SK-N-SH (cell line): ENCODE results near the gene CLMN. TPM values are rescaled to one million over a fixed set of nuclear protein-coding genes. Genes with fewer than 3 reads are reported as not detected.

Experiments
- CTCF ChIA-PET: fragments of 300-600, 350-600 bp; formaldehyde crosslinking; extraction: SDS; loops from one replicate; lab custom pipeline; 2021; lab: Yijun Ruan, JAX
- POLR2A ChIA-PET: fragments of 350-600 bp; sonication (Branson Sonifier 250); formaldehyde crosslinking; extraction: SDS; loops from one replicate; lab custom pipeline; 2020; ENCODE audit warnings: antibody characterized with exemption, inconsistent platforms; lab: Yijun Ruan, JAX
- DNase-seq: peaks from one replicate; pipeline ENCODE4 v3.0.0; 2012
- H2AFZ ChIP-seq: fragments of 200-600 bp; sonication (generic); 2 replicates; pipeline ENCODE4 v1.8.1; 2016; ENCODE audit warnings: antibody characterized with exemption, mild to moderate bottlenecking, low read depth
- H3F3A ChIP-seq: fragments of 200-600 bp; sonication (generic); replicated peaks from 2 replicates; pipeline ENCODE3; 2016; ENCODE audit warnings: antibody characterized with exemption, mild to moderate bottlenecking; ENCODE audit not compliant: insufficient read depth
- H3K27ac ChIP-seq, 2 experiments: fragments of 200-500 bp in 1 of 2; fragments of 200-600 bp in 1 of 2; sonication (Bioruptor generic) in 1 of 2; sonication (generic), shearing (Covaris generic) in 1 of 2; 2 replicates each; pipeline versions ENCODE4 v1.5.1 to v1.6.1; 2014 to 2016; ENCODE audit warnings: low read depth in 2 of 2, inconsistent platforms in 1 of 2, low read length in 1 of 2, mild to moderate bottlenecking in 1 of 2, mixed read lengths in 1 of 2
- H3K27me3 ChIP-seq: fragments of 200-600 bp; sonication (generic), shearing (Covaris generic); 2 replicates; pipeline ENCODE4 v1.6.1; 2016; ENCODE audit warnings: mixed run types; ENCODE audit not compliant: insufficient read depth
- H3K36me3 ChIP-seq, 2 experiments: fragments of 200-500 bp in 1 of 2; fragments of 200-600 bp in 1 of 2; sonication (Bioruptor generic) in 1 of 2; sonication (generic) in 1 of 2; replicated peaks in 1 of 2; 2 replicates each; pipeline versions ENCODE3 to v1.5.1; 2014 to 2016; ENCODE audit warnings: low read length in 1 of 2, mild to moderate bottlenecking in 1 of 2; ENCODE audit not compliant: insufficient read depth in 2 of 2, control insufficient read depth in 1 of 2
- H3K4me1 ChIP-seq, 2 experiments: fragments of 200-500 bp in 1 of 2; fragments of 200-600 bp in 1 of 2; sonication (Bioruptor generic) in 1 of 2; sonication (generic), shearing (Covaris generic) in 1 of 2; 2 replicates each; pipeline versions ENCODE4 v1.5.1 to v1.6.1; 2014 to 2016; ENCODE audit warnings: low read depth in 1 of 2, low read length in 1 of 2, mixed run types in 1 of 2; ENCODE audit not compliant: insufficient read depth in 2 of 2, control insufficient read depth in 1 of 2
- H3K4me2 ChIP-seq: fragments of 200-600 bp; sonication (generic), shearing (Covaris generic); 2 replicates; pipeline ENCODE4 v1.6.1; 2017; ENCODE audit warnings: mixed run types
- H3K4me3 ChIP-seq, 2 experiments: fragments of 200-500 bp in 1 of 2; fragments of 200-600 bp in 1 of 2; sonication (Bioruptor generic) in 1 of 2; sonication (generic), shearing (Covaris generic) in 1 of 2; 2 replicates each; pipeline versions ENCODE4 v1.5.1 to v1.8.1; 2014 to 2016; ENCODE audit warnings: low read depth in 2 of 2, inconsistent platforms in 1 of 2, low read length in 1 of 2, mild to moderate bottlenecking in 1 of 2, mixed read lengths in 1 of 2, moderate library complexity in 1 of 2
- H3K79me2 ChIP-seq: fragments of 200-600 bp; sonication (generic); 2 replicates; pipeline ENCODE4 v1.8.1; 2017; ENCODE audit warnings: mild to moderate bottlenecking; ENCODE audit not compliant: insufficient read depth
- H3K9ac ChIP-seq: fragments of 200-600 bp; sonication (generic); 2 replicates; pipeline ENCODE4 v1.6.1; 2017; ENCODE audit warnings: mixed run types
- H3K9me2 ChIP-seq: fragments of 200-600 bp; sonication (generic); 2 replicates; pipeline ENCODE4 v1.6.1; 2017; ENCODE audit warnings: mixed run types
- H3K9me3 ChIP-seq: fragments of 200-600 bp; sonication (generic); 2 replicates; pipeline ENCODE4 v1.6.1; 2017; ENCODE audit warnings: mixed run types, mild to moderate bottlenecking, moderate library complexity
- H4K20me1 ChIP-seq: fragments of 200-600 bp; sonication (generic); 2 replicates; pipeline ENCODE4 v1.6.1; 2017; ENCODE audit warnings: mild to moderate bottlenecking, mixed run types; ENCODE audit not compliant: insufficient read depth
- CHD2 ChIP-seq: fragments of 150-350 bp; IDR thresholded peaks from 2 replicates; pipeline ENCODE4 v1.6.1; 2018; ENCODE audit warnings: low read length; ENCODE audit not compliant: partially characterized antibody
- EP300 ChIP-seq, 2 experiments: IDR thresholded peaks; 2 replicates each; pipeline versions ENCODE4 v1.4.0 to v1.6.1; 2012; ENCODE audit warnings: borderline replicate concordance in 1 of 2, low read depth in 1 of 2, low read length in 1 of 2
- FOXM1 ChIP-seq: IDR thresholded peaks from 2 replicates; pipeline ENCODE4 v1.4.0; 2012; ENCODE audit warnings: low read depth, mild to moderate bottlenecking
- GATA2 ChIP-seq: sonication (generic); formaldehyde crosslinking; IDR thresholded peaks from 2 replicates; pipeline ENCODE4 v1.5.0; 2020; ENCODE audit warnings: mild to moderate bottlenecking, missing genetic modification reagents
- JUND ChIP-seq: IDR thresholded peaks from 2 replicates; pipeline ENCODE4 v1.4.0; 2012
- MEF2A ChIP-seq: IDR thresholded peaks from 2 replicates; pipeline ENCODE4 v1.4.0; 2012; ENCODE audit warnings: low read depth, borderline replicate concordance
- NFIC ChIP-seq: IDR thresholded peaks from 2 replicates; pipeline ENCODE4 v1.4.0; 2012; ENCODE audit warnings: borderline replicate concordance
- NRF1 ChIP-seq: IDR thresholded peaks from 2 replicates; pipeline ENCODE4 v1.6.1; 2012; ENCODE audit warnings: low read depth, mild to moderate bottlenecking, low read length
- POLR2AphosphoS5 ChIP-seq: IDR thresholded peaks from 2 replicates; pipeline ENCODE4 v1.6.1; 2012; ENCODE audit warnings: low read depth, low read length
- RAD21 ChIP-seq: IDR thresholded peaks from 2 replicates; pipeline ENCODE4 v1.6.1; 2012; ENCODE audit warnings: mild to moderate bottlenecking, low read length
- RCOR1 ChIP-seq: fragments of 150-350 bp; IDR thresholded peaks from 2 replicates; pipeline ENCODE4 v1.6.1; 2017; ENCODE audit warnings: antibody characterized with exemption, low read length
- RXRA ChIP-seq: IDR thresholded peaks from 2 replicates; pipeline ENCODE4 v1.4.0; 2012; ENCODE audit warnings: low read depth, mild to moderate bottlenecking, borderline replicate concordance
- SIN3A ChIP-seq: IDR thresholded peaks from 2 replicates; pipeline ENCODE4 v1.6.1; 2012; ENCODE audit warnings: low read depth, mild to moderate bottlenecking, low read length, moderate library complexity, borderline replicate concordance
- SMC3 ChIP-seq: IDR thresholded peaks from 2 replicates; pipeline ENCODE4 v1.6.1; 2012; ENCODE audit warnings: low read depth, low read length, improper control_type of control experiment
- TCF12 ChIP-seq: IDR thresholded peaks from 2 replicates; pipeline ENCODE4 v1.4.0; 2012
- TEAD4 ChIP-seq: IDR thresholded peaks from 2 replicates; pipeline ENCODE4 v1.4.0; 2012; ENCODE audit warnings: mild to moderate bottlenecking, borderline replicate concordance; ENCODE audit not compliant: insufficient read depth
- WGBS: methylation state at CpG from one replicate; pipeline ENCODE4 v1.1.6; 2017; ENCODE audit warnings: low lambda C conversion rate; 5-methylcytosine and 5-hydroxymethylcytosine counted together
- polyA plus RNA-seq, 3 experiments: library from polyadenylated mRNA; depleted of rRNA; stranded (reverse); fragments of >200 nt; gene quantifications; 2 replicates each; pipeline ENCODE4 v1.2.3, GENCODE V29; 2012
- TF ChIP-seq, protein P1 (sequence below): IDR thresholded peaks from 2 replicates; pipeline ENCODE4 v1.4.0; 2012; ENCODE audit warnings: low read depth
- TF ChIP-seq, protein P2 (sequence below): IDR thresholded peaks from 2 replicates; pipeline ENCODE4; 2012
- TF ChIP-seq, protein P3 (sequence below): IDR thresholded peaks from 2 replicates; pipeline ENCODE4 v1.4.0; 2012; ENCODE audit warnings: low read depth, borderline replicate concordance
- TF ChIP-seq, protein P4 (sequence below): fragments of 150-350 bp; IDR thresholded peaks from 2 replicates; pipeline ENCODE4 v1.6.1; 2017; ENCODE audit warnings: antibody characterized with exemption, low read length, low read depth, borderline replicate concordance

The CLMN gene
- polyA plus RNA-seq, 1 of the 3 experiments (the other 2 are of a cell fraction), result 1.4 TPM

DNA sequence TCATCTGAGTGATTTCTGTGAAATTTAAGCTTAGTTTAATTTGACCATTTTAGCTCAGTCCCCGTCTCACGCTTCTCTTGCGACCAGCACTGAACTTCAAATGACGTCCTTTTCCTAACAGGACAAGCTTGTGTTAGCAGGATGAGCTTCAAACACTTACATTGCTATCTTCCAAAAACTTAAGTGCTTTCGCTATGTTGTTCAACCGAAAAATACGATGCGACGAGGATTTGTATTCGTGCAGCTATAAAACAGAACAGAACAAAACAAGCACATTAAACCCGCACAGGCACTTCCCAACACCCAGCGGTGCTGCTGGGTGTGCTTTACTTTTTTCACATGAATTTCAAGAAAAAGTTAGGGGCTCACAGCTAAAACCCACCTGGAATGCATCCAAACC lies 98.2 kb downstream of the CLMN start:
- WGBS, result 98% methylated on average over 12 of the region's 12 CpGs
- no peaks in the 10 kb centered on the region for H3F3A ChIP-seq
- H2AFZ ChIP-seq, result no peak overlapping the region
- no peaks in the 10 kb centered on the region for H3K36me3 ChIP-seq
- no peak overlapping the region for H3K9ac ChIP-seq
- no peaks in the 10 kb centered on the region for H4K20me1 ChIP-seq
- POLR2A ChIA-PET, result no interaction called here
- no peak for DNase-seq
- H3K79me2 ChIP-seq, result no peaks in the 10 kb centered on the region
- CTCF ChIA-PET, result interaction anchor here (1.1 kb wide), 1 partner anchor 531 kb away, joined by 4 read pairs; no protein-coding TSS in a partner anchor
- H3K9me3 ChIP-seq, result no peaks in the 10 kb centered on the region
- no peak overlapping the region for H3K4me3 ChIP-seq
- no peak for TF ChIP-seq EP300 (IDR thresholded peaks at IDR 0.05; ENCODE audit: borderline replicate concordance in 1 of 2, low read depth in 1 of 2, low read length in 1 of 2)
- TF ChIP-seq, protein P1, sequence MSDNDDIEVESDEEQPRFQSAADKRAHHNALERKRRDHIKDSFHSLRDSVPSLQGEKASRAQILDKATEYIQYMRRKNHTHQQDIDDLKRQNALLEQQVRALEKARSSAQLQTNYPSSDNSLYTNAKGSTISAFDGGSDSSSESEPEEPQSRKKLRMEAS, result no peak
- TF ChIP-seq MEF2A, result no peak
- no peak for TF ChIP-seq TCF12
- TF ChIP-seq CHD2, result no peak
- TF ChIP-seq SMC3, result no peak
- TF ChIP-seq, protein P2, sequence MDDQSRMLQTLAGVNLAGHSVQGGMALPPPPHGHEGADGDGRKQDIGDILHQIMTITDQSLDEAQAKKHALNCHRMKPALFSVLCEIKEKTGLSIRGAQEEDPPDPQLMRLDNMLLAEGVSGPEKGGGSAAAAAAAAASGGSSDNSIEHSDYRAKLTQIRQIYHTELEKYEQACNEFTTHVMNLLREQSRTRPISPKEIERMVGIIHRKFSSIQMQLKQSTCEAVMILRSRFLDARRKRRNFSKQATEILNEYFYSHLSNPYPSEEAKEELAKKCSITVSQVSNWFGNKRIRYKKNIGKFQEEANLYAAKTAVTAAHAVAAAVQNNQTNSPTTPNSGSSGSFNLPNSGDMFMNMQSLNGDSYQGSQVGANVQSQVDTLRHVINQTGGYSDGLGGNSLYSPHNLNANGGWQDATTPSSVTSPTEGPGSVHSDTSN, result no peak
- TF ChIP-seq FOXM1, result no peak
- TF ChIP-seq RAD21, result no peak
- TF ChIP-seq GATA2 (CRISPR knock-in tag), result no peak
- TF ChIP-seq RCOR1, result no peak
- TF ChIP-seq, protein P3, sequence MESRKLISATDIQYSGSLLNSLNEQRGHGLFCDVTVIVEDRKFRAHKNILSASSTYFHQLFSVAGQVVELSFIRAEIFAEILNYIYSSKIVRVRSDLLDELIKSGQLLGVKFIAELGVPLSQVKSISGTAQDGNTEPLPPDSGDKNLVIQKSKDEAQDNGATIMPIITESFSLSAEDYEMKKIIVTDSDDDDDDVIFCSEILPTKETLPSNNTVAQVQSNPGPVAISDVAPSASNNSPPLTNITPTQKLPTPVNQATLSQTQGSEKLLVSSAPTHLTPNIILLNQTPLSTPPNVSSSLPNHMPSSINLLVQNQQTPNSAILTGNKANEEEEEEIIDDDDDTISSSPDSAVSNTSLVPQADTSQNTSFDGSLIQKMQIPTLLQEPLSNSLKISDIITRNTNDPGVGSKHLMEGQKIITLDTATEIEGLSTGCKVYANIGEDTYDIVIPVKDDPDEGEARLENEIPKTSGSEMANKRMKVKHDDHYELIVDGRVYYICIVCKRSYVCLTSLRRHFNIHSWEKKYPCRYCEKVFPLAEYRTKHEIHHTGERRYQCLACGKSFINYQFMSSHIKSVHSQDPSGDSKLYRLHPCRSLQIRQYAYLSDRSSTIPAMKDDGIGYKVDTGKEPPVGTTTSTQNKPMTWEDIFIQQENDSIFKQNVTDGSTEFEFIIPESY, result no peak
- no peak for TF ChIP-seq NFIC
- no peaks in the 10 kb centered on the region for H3K27me3 ChIP-seq
- H3K4me2 ChIP-seq, result peak overlapping the region; percentile 51; the same call in 1 of the 2 replicates
- H3K9me2 ChIP-seq, result no peaks in the 10 kb centered on the region
- H3K27ac ChIP-seq, result peak overlapping the region in 1 of 2 experiments; percentile 64; a peak in 1 of 4 replicates
- peaks cover 2 to 20% of the 10 kb centered on the region in 2 experiments; a peak in 2 of 4 replicates for H3K4me1 ChIP-seq

DNA sequence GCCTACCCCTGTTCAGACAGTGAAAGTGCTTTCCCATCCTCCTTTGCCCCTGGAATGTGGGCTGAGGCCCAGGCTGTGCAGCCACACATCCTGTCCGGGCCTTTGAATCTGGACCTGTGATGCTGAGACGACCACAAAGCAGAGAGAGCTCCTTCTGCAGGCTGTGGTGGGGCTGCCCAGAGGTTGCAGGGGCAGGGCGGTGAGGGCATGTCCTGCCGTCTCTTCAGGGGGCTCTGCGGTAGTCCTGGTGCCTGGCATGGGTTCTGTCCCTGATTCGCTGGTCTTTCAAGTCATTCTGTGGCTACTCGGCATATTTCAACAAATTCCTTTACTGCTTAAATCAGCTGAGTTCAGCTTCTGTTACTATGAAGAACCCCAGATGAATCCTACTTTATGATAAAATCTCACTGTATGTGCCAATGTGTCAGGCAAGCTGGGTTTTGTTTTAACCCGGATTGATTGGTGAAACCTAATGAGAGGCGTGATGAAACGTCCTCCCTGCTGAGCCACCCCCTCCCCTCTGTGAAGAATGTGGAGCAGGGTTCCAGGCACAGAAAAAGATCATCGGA lies 99.0 kb downstream of the CLMN start:
- DNase-seq, result no peak
- POLR2A ChIA-PET, result no interaction called here
- CTCF ChIA-PET, result interaction anchor here (1.1 kb wide), 1 partner anchor 530 kb away, joined by 4 read pairs; no protein-coding TSS in a partner anchor
- TF ChIP-seq NFIC (peak; percentile 75), TCF12 (peak; percentile 96), JUND (peak; percentile 59), SIN3A (0 out of 2 replicates have a peak, but pooled peaks have one; percentile 48), RXRA (no peak), POLR2AphosphoS5 (peak; percentile 77; the same call in 1 of the 2 replicates), GATA2 (CRISPR knock-in tag) (no peak), TEAD4 (peak; percentile 59; the same call in 1 of the 2 replicates), NRF1 (no peak)
- TF ChIP-seq, protein P3, result 0 out of 2 replicates have a peak, but pooled peaks have one; percentile 34
- TF ChIP-seq, protein P4, sequence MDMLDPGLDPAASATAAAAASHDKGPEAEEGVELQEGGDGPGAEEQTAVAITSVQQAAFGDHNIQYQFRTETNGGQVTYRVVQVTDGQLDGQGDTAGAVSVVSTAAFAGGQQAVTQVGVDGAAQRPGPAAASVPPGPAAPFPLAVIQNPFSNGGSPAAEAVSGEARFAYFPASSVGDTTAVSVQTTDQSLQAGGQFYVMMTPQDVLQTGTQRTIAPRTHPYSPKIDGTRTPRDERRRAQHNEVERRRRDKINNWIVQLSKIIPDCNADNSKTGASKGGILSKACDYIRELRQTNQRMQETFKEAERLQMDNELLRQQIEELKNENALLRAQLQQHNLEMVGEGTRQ, result no peak
- TF ChIP-seq, protein P2, result peak; percentile 93

More for the DNA sequence above, 99.0 kb downstream of the CLMN start:
- Histone ChIP-seq H4K20me1 (no peaks in the 10 kb centered on the region), H3K79me2 (no peaks in the 10 kb centered on the region), H3K4me3 (no peak overlapping the region), H3K27me3 (no peaks in the 10 kb centered on the region), H3K9me2 (no peaks in the 10 kb centered on the region), H3K27ac (peak overlapping the region in 1 of 2 experiments; percentile 64; a peak in 2 of 4 replicates), H2AFZ (no peak overlapping the region; the same call in 1 of the 2 replicates), H3F3A (no peaks in the 10 kb centered on the region), H3K36me3 (no peaks in the 10 kb centered on the region), H3K9ac (no peak overlapping the region), H3K9me3 (no peaks in the 10 kb centered on the region), H3K4me1 (peaks cover under 1 to 20% of the 10 kb centered on the region in 2 experiments; a peak in 2 of 4 replicates), H3K4me2 (peak overlapping the region; percentile 51)
- 37% methylated on average over 5 of the region's 11 CpGs for WGBS
